GM21447 (cell line): ENCODE measurements around the gene RAB11A.

ENCODE experiments used
- ATAC-seq: cut with Tn5 transposase; IDR thresholded peaks from one replicate; pipeline ENCODE4 v1.9.1; 2021; ENCODE audit not compliant: unreplicated experiment

RAB11A gene

GRCh38 chr15:65937476-65937875, 68.2 kb downstream of the RAB11A start:
- no peak for ATAC-seq

GRCh38 chr15:65938604-65939003, 69.3 kb downstream of the RAB11A start:
- no peak for ATAC-seq

GRCh38 chr15:65939901-65940617, 70.8 kb downstream of the RAB11A start:
- no peak for ATAC-seq

- no peak for ATAC-seq
Observed at GRCh38 chr15:65940618-65940909, 71.3 kb downstream of the RAB11A start.
